CMK (cell line): Measurements from ENCODE around the gene RNLS.

Experiments used
- DNase-seq: peaks from one replicate; pipeline ENCODE4 v3.0.0-alpha.2; 2010; ENCODE audit warnings: low read depth

Gene RNLS

GRCh38 chr10:88428442-88428841 lies 154.7 kb downstream of the RNLS start:
- no peak for DNase-seq

- no peak for DNase-seq
These were observed 156.1 kb downstream of the RNLS start for GRCh38 chr10:88427024-88427423.

- DNase-seq = no peak
These were observed 158.2 kb downstream of the RNLS start for GRCh38 chr10:88424881-88425280.

GRCh38 chr10:88423732-88424131 lies 159.4 kb downstream of the RNLS start:
- no peak for DNase-seq

GRCh38 chr10:88421590-88421989 lies 161.5 kb downstream of the RNLS start:
- no peak for DNase-seq

- no peak for DNase-seq
These were observed 164.2 kb downstream of the RNLS start for GRCh38 chr10:88418871-88419270.

GRCh38 chr10:88417387-88418030 lies 165.6 kb downstream of the RNLS start:
- DNase-seq = no peak

GRCh38 chr10:88416801-88417200 lies 166.3 kb downstream of the RNLS start:
- no peak for DNase-seq

GRCh38 chr10:88415533-88416130 lies 167.5 kb downstream of the RNLS start:
- DNase-seq = no peak

GRCh38 chr10:88413412-88413811 lies 169.7 kb downstream of the RNLS start:
- no peak for DNase-seq

- no peak for DNase-seq
These were observed 171.3 kb downstream of the RNLS start for GRCh38 chr10:88411772-88412349.

GRCh38 chr10:88409824-88410223 lies 173.3 kb downstream of the RNLS start:
- DNase-seq = no peak

- no peak for DNase-seq
These were observed 173.9 kb downstream of the RNLS start for GRCh38 chr10:88409236-88409635.

- no peak for DNase-seq
These were observed 175.0 kb downstream of the RNLS start for GRCh38 chr10:88408096-88408495.

- DNase-seq = no peak
These were observed 179.0 kb downstream of the RNLS start for GRCh38 chr10:88404133-88404532.

GRCh38 chr10:88401671-88402347 lies 181.3 kb downstream of the RNLS start:
- no peak for DNase-seq

- no peak for DNase-seq
These were observed 183.9 kb downstream of the RNLS start for GRCh38 chr10:88399240-88399639.

GRCh38 chr10:88395677-88396076 lies 187.4 kb downstream of the RNLS start:
- no peak for DNase-seq

- DNase-seq = no peak
These were observed 190.9 kb downstream of the RNLS start for GRCh38 chr10:88392222-88392621.

- DNase-seq = no peak
These were observed 193.1 kb downstream of the RNLS start for GRCh38 chr10:88390041-88390440.

GRCh38 chr10:88389456-88389855 lies 193.7 kb downstream of the RNLS start:
- DNase-seq = no peak

- no peak for DNase-seq
These were observed 194.8 kb downstream of the RNLS start for GRCh38 chr10:88388324-88388723.
